H9 (cell line): ENCODE data around the gene ZNF236. TPM values are rescaled to one million over a fixed set of nuclear protein-coding genes. Genes with fewer than 3 reads are reported as not detected.
"Not testable (repeated sequence)": the region's sequence is repeated elsewhere in the genome, so short reads cannot be mapped to it uniquely, and the experiment has no call there.

Experiments used
- DNase-seq: peaks from one replicate; pipeline ENCODE4 v3.0.0-alpha.2; 2017
- H2AFZ ChIP-seq: one replicate; pipeline ENCODE4 v1.6.1; 2013; ENCODE audit warnings: mild to moderate bottlenecking, low read length, control low read depth, moderate library complexity
- H2AK5ac ChIP-seq: 2 replicates; pipeline ENCODE4 v1.6.1; 2013; ENCODE audit warnings: low read length, control low read depth, mixed read lengths; ENCODE audit not compliant: insufficient read length
- H2BK120ac ChIP-seq: one replicate; pipeline ENCODE4 v1.6.1; 2013; ENCODE audit warnings: low read depth, mild to moderate bottlenecking, low read length, control low read depth, inconsistent platforms; ENCODE audit not compliant: poor library complexity, severe bottlenecking
- H2BK12ac ChIP-seq: 2 replicates; pipeline ENCODE4 v1.6.1; 2013; ENCODE audit warnings: low read length, control low read depth, mixed read lengths, low read depth; ENCODE audit not compliant: insufficient read length
- H2BK15ac ChIP-seq: 2 replicates; pipeline ENCODE4 v1.6.1; 2013; ENCODE audit warnings: low read depth, low read length, control low read depth
- H2BK20ac ChIP-seq: one replicate; pipeline ENCODE4 v1.6.1; 2013; ENCODE audit warnings: low read depth, mild to moderate bottlenecking, low read length, control low read depth, inconsistent platforms; ENCODE audit not compliant: poor library complexity, severe bottlenecking
- H2BK5ac ChIP-seq: 2 replicates; pipeline ENCODE4 v1.6.1; 2013; ENCODE audit warnings: low read length, control low read depth, mixed read lengths; ENCODE audit not compliant: insufficient read length
- H3K14ac ChIP-seq: 2 replicates; pipeline ENCODE4 v1.6.1; 2013; ENCODE audit warnings: low read length, control low read depth; ENCODE audit not compliant: insufficient read depth
- H3K18ac ChIP-seq: 2 replicates; pipeline ENCODE4 v1.6.1; 2013; ENCODE audit warnings: low read depth, mild to moderate bottlenecking, mixed read lengths, low read length, control low read depth; ENCODE audit not compliant: insufficient read length
- H3K23ac ChIP-seq: 2 replicates; pipeline ENCODE4 v1.6.1; 2013; ENCODE audit warnings: low read length, control low read depth, mixed read lengths, low read depth; ENCODE audit not compliant: insufficient read length
- H3K23me2 ChIP-seq: 2 replicates; pipeline ENCODE4 v1.6.1; 2013; ENCODE audit warnings: low read depth, mild to moderate bottlenecking, mixed read lengths, low read length, control low read depth; ENCODE audit not compliant: insufficient read length, poor library complexity, severe bottlenecking
- H3K27ac ChIP-seq: 2 replicates; pipeline ENCODE4 v1.5.1; 2013; ENCODE audit warnings: low read length, control low read depth, mixed read lengths, low read depth; ENCODE audit not compliant: insufficient read length
- H3K27me3 ChIP-seq: 2 replicates; pipeline ENCODE4 v1.6.1; 2013; ENCODE audit warnings: low read length, control low read depth, inconsistent platforms; ENCODE audit not compliant: insufficient read depth
- H3K4ac ChIP-seq: 2 replicates; pipeline ENCODE4 v1.6.1; 2013; ENCODE audit warnings: low read depth, mild to moderate bottlenecking, control low read depth, inconsistent platforms, low read length, moderate library complexity
- H3K4me1 ChIP-seq: 2 replicates; pipeline ENCODE4 v1.6.1; 2013; ENCODE audit warnings: low read length, control low read depth, inconsistent platforms; ENCODE audit not compliant: insufficient read depth
- H3K4me2 ChIP-seq: 2 replicates; pipeline ENCODE4 v1.6.1; 2013; ENCODE audit warnings: low read length, control low read depth, mixed read lengths; ENCODE audit not compliant: insufficient read length, insufficient read depth
- H3K56ac ChIP-seq: 2 replicates; pipeline ENCODE4 v1.6.1; 2013; ENCODE audit warnings: low read depth, mild to moderate bottlenecking, mixed read lengths, low read length, control low read depth; ENCODE audit not compliant: insufficient read length
- H3K79me1 ChIP-seq: 2 replicates; pipeline ENCODE4 v1.6.1; 2013; ENCODE audit warnings: low read depth, mild to moderate bottlenecking, moderate library complexity, low read length, control low read depth, inconsistent platforms; ENCODE audit not compliant: insufficient read depth, poor library complexity, severe bottlenecking
- H3K79me2 ChIP-seq: 2 replicates; pipeline ENCODE4 v1.6.1; 2013; ENCODE audit warnings: low read length, control low read depth, inconsistent platforms; ENCODE audit not compliant: insufficient read depth
- H3K9ac ChIP-seq: 2 replicates; pipeline ENCODE4 v1.6.1; 2013; ENCODE audit warnings: low read length, control low read depth, mixed read lengths; ENCODE audit not compliant: insufficient read length; ENCODE audit errors: extremely low read depth
- H3K9me3 ChIP-seq: one replicate; pipeline ENCODE4 v1.6.1; 2013; ENCODE audit warnings: low read depth, low read length, inconsistent platforms; ENCODE audit not compliant: control insufficient read depth
- H3T11ph ChIP-seq: one replicate; pipeline ENCODE4 v1.6.1; 2013; ENCODE audit warnings: mild to moderate bottlenecking, low read length, control low read depth, inconsistent platforms
- H4K20me1 ChIP-seq: one replicate; pipeline ENCODE4 v1.6.1; 2013; ENCODE audit not compliant: control insufficient read depth, insufficient read length, insufficient read depth
- H4K5ac ChIP-seq: 2 replicates; pipeline ENCODE4 v1.6.1; 2013; ENCODE audit warnings: low read depth, mild to moderate bottlenecking, mixed read lengths, low read length, control low read depth; ENCODE audit not compliant: insufficient read length
- H4K8ac ChIP-seq: replicated peaks from 2 replicates; pipeline ENCODE4 v1.6.1; 2013; ENCODE audit warnings: low read length, control low read depth, mixed read lengths, low read depth; ENCODE audit not compliant: insufficient read length
- H4K91ac ChIP-seq: 2 replicates; pipeline ENCODE4 v1.6.1; 2013; ENCODE audit warnings: low read depth, mild to moderate bottlenecking, moderate library complexity, mixed read lengths, low read length, control low read depth; ENCODE audit not compliant: insufficient read length
- H3K27ac Mint-ChIP-seq, 3 experiments: 2 replicates in 2 of 3; 3 replicates in 1 of 3; pipeline ENCODE4 v1.8.0; 2020 to 2021; ENCODE audit warnings: mixed read lengths in 3 of 3, mild to moderate bottlenecking in 1 of 3, moderate library complexity in 1 of 3
- H3K27me3 Mint-ChIP-seq: 2 replicates; pipeline ENCODE4 v1.8.0; 2021; ENCODE audit warnings: low read depth, mild to moderate bottlenecking, moderate library complexity, mixed read lengths
- H3K36me3 Mint-ChIP-seq, 3 experiments: 2 replicates in 2 of 3; 3 replicates in 1 of 3; pipeline ENCODE4 v1.8.0; 2020 to 2021; ENCODE audit warnings: low read depth in 3 of 3, mixed read lengths in 3 of 3; ENCODE audit not compliant: insufficient read depth in 1 of 3
- H3K4me1 Mint-ChIP-seq, 2 experiments: 2 replicates each; pipeline ENCODE4 v1.8.0; 2020; ENCODE audit warnings: mixed read lengths in 2 of 2
- H3K4me3 Mint-ChIP-seq, 2 experiments: 2 replicates in 1 of 2; 3 replicates in 1 of 2; pipeline ENCODE4 v1.8.0; 2020 to 2021; ENCODE audit warnings: mild to moderate bottlenecking in 2 of 2, mixed read lengths in 2 of 2, moderate library complexity in 1 of 2
- H3K9me3 Mint-ChIP-seq, 2 experiments: 2 replicates in 1 of 2; 3 replicates in 1 of 2; pipeline ENCODE4 v1.8.0; 2020; ENCODE audit warnings: mild to moderate bottlenecking in 2 of 2, mixed read lengths in 2 of 2, moderate library complexity in 1 of 2
- WGBS: extraction: QIAGEN DNeasy Blood & Tissue Kit; methylation state at CpG from one replicate; pipeline ENCODE4 v1.1.7; 2013; ENCODE audit warnings: missing lambda C conversion rate, low lambda C conversion rate, mixed read lengths; ENCODE audit not compliant: insufficient read length; ENCODE audit errors: extremely low coverage; 5-methylcytosine and 5-hydroxymethylcytosine counted together
- total RNA-seq: library from RNA; stranded (reverse); gene quantifications from 2 replicates; pipeline ENCODE4 v1.2.1, GENCODE V29; 2021
- TF ChIP-seq, protein P1 (sequence below): fragments of 200-600 bp; sonication (generic); conservative IDR thresholded peaks from 3 replicates; pipeline ENCODE4 v1.8.0; 2021; ENCODE audit warnings: antibody characterized with exemption, mild to moderate bottlenecking

Gene ZNF236
- total RNA-seq, 1 experiment from 2014 or later, result 16.0 TPM

DNA sequence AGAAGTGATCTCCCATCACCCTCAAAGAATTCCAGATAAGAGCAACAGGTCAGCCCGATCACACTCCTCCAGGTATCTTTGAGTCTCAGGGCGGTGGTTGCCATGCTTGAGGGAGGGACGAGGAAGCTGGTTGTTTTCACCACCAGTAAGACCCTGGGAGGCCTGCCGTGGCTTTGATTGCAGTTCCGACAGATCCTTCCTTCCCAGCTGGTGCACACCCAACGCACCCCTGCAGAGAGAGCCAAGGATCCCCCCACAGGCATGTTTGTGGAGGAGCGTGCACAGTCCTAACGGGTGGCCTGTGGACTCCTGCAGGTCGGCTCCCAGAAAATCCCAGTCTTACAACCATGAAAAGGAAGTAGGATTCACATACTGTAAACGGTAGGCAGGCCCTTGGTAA is 13.8 kb upstream of the ZNF236 start:
- no peak overlapping the region for H3K18ac ChIP-seq
- no peaks in the 10 kb centered on the region for H3K79me1 ChIP-seq
- no peak for DNase-seq
- H4K91ac ChIP-seq, result no peak overlapping the region
- no peak overlapping the region for H3T11ph ChIP-seq
- H3K27ac Mint-ChIP-seq, result no peak overlapping the region
- H3K36me3 Mint-ChIP-seq, result peaks cover 0 to 3% (median 0%) of the 10 kb centered on the region in 3 experiments; a peak in 2 of 7 replicates
- no CpG with 5 or more reads among the region's 10 CpGs for WGBS
- no peak overlapping the region for H2BK20ac ChIP-seq
- TF ChIP-seq, protein P1, sequence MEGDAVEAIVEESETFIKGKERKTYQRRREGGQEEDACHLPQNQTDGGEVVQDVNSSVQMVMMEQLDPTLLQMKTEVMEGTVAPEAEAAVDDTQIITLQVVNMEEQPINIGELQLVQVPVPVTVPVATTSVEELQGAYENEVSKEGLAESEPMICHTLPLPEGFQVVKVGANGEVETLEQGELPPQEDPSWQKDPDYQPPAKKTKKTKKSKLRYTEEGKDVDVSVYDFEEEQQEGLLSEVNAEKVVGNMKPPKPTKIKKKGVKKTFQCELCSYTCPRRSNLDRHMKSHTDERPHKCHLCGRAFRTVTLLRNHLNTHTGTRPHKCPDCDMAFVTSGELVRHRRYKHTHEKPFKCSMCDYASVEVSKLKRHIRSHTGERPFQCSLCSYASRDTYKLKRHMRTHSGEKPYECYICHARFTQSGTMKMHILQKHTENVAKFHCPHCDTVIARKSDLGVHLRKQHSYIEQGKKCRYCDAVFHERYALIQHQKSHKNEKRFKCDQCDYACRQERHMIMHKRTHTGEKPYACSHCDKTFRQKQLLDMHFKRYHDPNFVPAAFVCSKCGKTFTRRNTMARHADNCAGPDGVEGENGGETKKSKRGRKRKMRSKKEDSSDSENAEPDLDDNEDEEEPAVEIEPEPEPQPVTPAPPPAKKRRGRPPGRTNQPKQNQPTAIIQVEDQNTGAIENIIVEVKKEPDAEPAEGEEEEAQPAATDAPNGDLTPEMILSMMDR, result no peak
- no peak overlapping the region for H3K23ac ChIP-seq
- H3K9ac ChIP-seq, result no peak overlapping the region
- H3K4me1 ChIP-seq, result no peaks in the 10 kb centered on the region
- H2BK120ac ChIP-seq, result no peak overlapping the region
- no peaks in the 10 kb centered on the region for H4K20me1 ChIP-seq
- H3K4me3 Mint-ChIP-seq, result no peak overlapping the region
- H3K9me3 Mint-ChIP-seq, result no peaks in the 10 kb centered on the region; a peak in 1 of 5 replicates
- H3K27me3 Mint-ChIP-seq, result no peaks in the 10 kb centered on the region; the same call in 1 of the 2 replicates
- H3K56ac ChIP-seq, result no peak overlapping the region
- H3K23me2 ChIP-seq, result no peaks in the 10 kb centered on the region
- no peak overlapping the region for H4K8ac ChIP-seq
- H4K5ac ChIP-seq, result no peak overlapping the region
- peak overlapping the region; percentile 57; the same call in 1 of the 2 replicates for H3K14ac ChIP-seq
- no peak overlapping the region for H3K4me2 ChIP-seq
- H3K27ac ChIP-seq, result no peak overlapping the region
- H3K4ac ChIP-seq, result no peak overlapping the region
- no peaks in the 10 kb centered on the region for H3K79me2 ChIP-seq
- no peaks in the 10 kb centered on the region for H3K27me3 ChIP-seq
- no peak overlapping the region for H2BK15ac ChIP-seq
- no peaks in the 10 kb centered on the region for H3K9me3 ChIP-seq
- H2AK5ac ChIP-seq, result no peak overlapping the region
- peaks cover 10 to 16% of the 10 kb centered on the region in 2 experiments for H3K4me1 Mint-ChIP-seq
- H2BK5ac ChIP-seq, result no peak overlapping the region
- H2AFZ ChIP-seq, result no peak overlapping the region
- H2BK12ac ChIP-seq, result no peak overlapping the region

DNA sequence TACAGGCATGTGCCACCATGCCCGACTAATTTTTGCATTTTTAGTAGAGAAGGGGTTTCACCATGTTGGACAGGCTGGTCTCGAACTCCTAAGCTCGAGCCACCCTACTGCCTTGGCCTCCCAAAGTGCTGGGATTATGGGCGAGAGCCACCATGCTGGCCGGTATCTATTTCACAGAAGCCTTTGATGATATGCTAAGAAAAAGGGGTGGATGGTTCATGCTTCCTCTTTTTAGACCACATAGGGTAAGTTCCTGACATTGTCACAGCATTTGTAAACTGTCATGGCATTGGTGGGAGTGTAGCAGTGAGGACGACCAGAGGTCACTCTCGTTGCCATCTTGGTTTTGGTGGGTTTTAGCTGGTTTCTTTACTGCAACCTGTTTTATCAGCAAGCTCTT is 10.8 kb upstream of the ZNF236 start:
- not testable (repeated sequence) for H3K23me2 ChIP-seq, H3K9me3 Mint-ChIP-seq, H3K18ac ChIP-seq, H2AFZ ChIP-seq, H2AK5ac ChIP-seq, H3K27me3 Mint-ChIP-seq, H4K20me1 ChIP-seq, H2BK5ac ChIP-seq, H3K27ac ChIP-seq, H3K56ac ChIP-seq, H3K9ac ChIP-seq, H2BK12ac ChIP-seq, DNase-seq, H4K8ac ChIP-seq, H3K27me3 ChIP-seq, H3K27ac Mint-ChIP-seq, H3K79me1 ChIP-seq, H4K5ac ChIP-seq, H3K4me3 Mint-ChIP-seq, H3K4me2 ChIP-seq, H3K9me3 ChIP-seq, H4K91ac ChIP-seq, H2BK120ac ChIP-seq, H3K4ac ChIP-seq, H3K14ac ChIP-seq, H2BK15ac ChIP-seq, H3K36me3 Mint-ChIP-seq, H2BK20ac ChIP-seq, H3K4me1 ChIP-seq, H3T11ph ChIP-seq, H3K23ac ChIP-seq, H3K79me2 ChIP-seq
- no CpG with 5 or more reads among the region's 7 CpGs for WGBS
- peaks cover 7 to 15% of the 10 kb centered on the region in 2 experiments for H3K4me1 Mint-ChIP-seq
